Esophagus squamous epithelium (tissue), 5 donors: ENCODE results near the gene RBM3. TPM values are rescaled to one million over a fixed set of nuclear protein-coding genes. Genes with fewer than 3 reads are reported as not detected.
A peak's percentile ranks its signal among the peaks of the same experiment; 100 is the strongest.

ENCODE experiments used
- DNase-seq: peaks from one replicate; lab custom pipeline; 2025; lab: John Stamatoyannopoulos, UW
- H3K27ac ChIP-seq, 4 donors: fragments of 200-600 bp; sonication (generic); one replicate each; pipeline ENCODE4 v1.5.1; 2016 to 2019; ENCODE audit warnings: mild to moderate bottlenecking in 1 of 4
- H3K27me3 ChIP-seq, 4 donors: fragments of 200-600 bp; sonication (generic); 1 replicate in 3 of 4; 2 replicates in 1 of 4; pipeline versions ENCODE4 v1.5.1 to v1.6.0; 2017 to 2021; ENCODE audit warnings: antibody characterized with exemption in 1 of 4
- H3K36me3 ChIP-seq, 3 donors: fragments of 200-600 bp; sonication (generic); one replicate each; pipeline ENCODE4 v1.5.1; 2016 to 2019
- H3K4me1 ChIP-seq, 3 donors: fragments of 200-600 bp; sonication (generic); one replicate each; pipeline ENCODE4 v1.5.1; 2017 to 2019
- H3K4me3 ChIP-seq, 4 donors: fragments of 200-600 bp; sonication (generic); 1 replicate in 3 of 4; 2 replicates in 1 of 4; pipeline ENCODE4 v1.5.1; 2016 to 2019; ENCODE audit warnings: mild to moderate bottlenecking in 2 of 4, moderate library complexity in 1 of 4
- H3K9me3 ChIP-seq, 3 donors: fragments of 200-600 bp; sonication (generic); one replicate each; pipeline ENCODE4 v1.5.1; 2016 to 2019
- CTCF ChIP-seq, 6 experiments: fragments of 450-650 bp in 4 of 6; fragments of 200-600 bp in 2 of 6; sonication (generic) in 2 of 6; IDR thresholded peaks; one replicate each; pipeline ENCODE4 v1.5.1; 2016 to 2019; ENCODE audit warnings: antibody characterized with exemption in 6 of 6, mild to moderate bottlenecking in 4 of 6, moderate library complexity in 4 of 6
- POLR2A ChIP-seq, 4 donors: fragments of 450-650 bp; IDR thresholded peaks; one replicate each; pipeline ENCODE4 v1.6.1; 2017; ENCODE audit warnings: antibody characterized with exemption in 4 of 4, mild to moderate bottlenecking in 4 of 4, moderate library complexity in 3 of 4
- WGBS, 2 donors: methylation state at CpG; one replicate each; pipeline ENCODE4 v1.1.5; 2018; 5-methylcytosine and 5-hydroxymethylcytosine counted together
- intact Hi-C: fragments of 100-400 bp; cut with DNase I; formaldehyde crosslinking; loops from one replicate; pipeline ENCODE4 v1.15.0; 2022
- total RNA-seq, 4 donors: library from RNA; depleted of rRNA; stranded (reverse); fragments of >200 nt; gene quantifications; one replicate each; pipeline ENCODE4 v1.1.0, GENCODE V29; 2016
- donor health status: DM: yes; HTN: yes; CAD: no.

Gene RBM3
- total RNA-seq, 4 donors from 2014 or later = 110 to 220 (median 214) TPM

GRCh38 chrX:48576108-48576507 is 1.8 kb downstream of the RBM3 start:
- peaks cover 0 to 47% (median 12%) of the 10 kb centered on the region in 3 donors for H3K36me3 ChIP-seq

GRCh38 chrX:48578661-48579128 is 4.4 kb downstream of the RBM3 start:
- DNase-seq = no peak
- intact Hi-C loops = no loop called here

More at GRCh38 chrX:48576108-48576507, 1.8 kb downstream of the RBM3 start:
- no peak for DNase-seq
- H3K4me1 ChIP-seq = peaks cover 3 to 54% (median 11%) of the 10 kb centered on the region in 3 donors
- no peaks in the 10 kb centered on the region for H3K27me3 ChIP-seq
- peak overlapping the region; percentile 64 to 83 (median 74) for H3K4me3 ChIP-seq
- TF ChIP-seq CTCF (IDR thresholded peaks at IDR 0.05) (no peak), POLR2A (IDR thresholded peaks at IDR 0.05) (no peak)
- H3K9me3 ChIP-seq = no peaks in the 10 kb centered on the region
- intact Hi-C loops = no loop called here
- peak overlapping the region; percentile 97 to 99 (median 99) for H3K27ac ChIP-seq
- WGBS, 2 donors = 40% methylated on average over 1 of the region's 6 CpGs; no CpG with 5 or more reads in 1 of the 2 donors

GRCh38 chrX:48579259-48579658 is 5.0 kb downstream of the RBM3 start:
- TF ChIP-seq CTCF (IDR thresholded peaks at IDR 0.05) = no peak
- TF ChIP-seq POLR2A (IDR thresholded peaks at IDR 0.05) = no peak
- Histone ChIP-seq H3K4me1 (peaks cover 3 to 54% (median 11%) of the 10 kb centered on the region in 3 donors), H3K27ac (peak overlapping the region; percentile 38 to 64 (median 50)), H3K27me3 (no peaks in the 10 kb centered on the region), H3K36me3 (peaks cover 0 to 47% (median 12%) of the 10 kb centered on the region in 3 donors), H3K9me3 (no peaks in the 10 kb centered on the region), H3K4me3 (no peak overlapping the region)
- DNase-seq = no peak
- 60% methylated on average over 1 of the region's 3 CpGs; no CpG with 5 or more reads in 1 of the 2 donors for WGBS, 2 donors
- intact Hi-C loops = no loop called here

More at GRCh38 chrX:48578661-48579128, 4.4 kb downstream of the RBM3 start:
- no peak for TF ChIP-seq CTCF (IDR thresholded peaks at IDR 0.05)
- TF ChIP-seq POLR2A (IDR thresholded peaks at IDR 0.05) = no peak
- H3K27me3 ChIP-seq = no peaks in the 10 kb centered on the region
- peak overlapping the region; percentile 38 to 64 (median 50) for H3K27ac ChIP-seq
- peaks cover 3 to 54% (median 11%) of the 10 kb centered on the region in 3 donors for H3K4me1 ChIP-seq
- no peaks in the 10 kb centered on the region for H3K9me3 ChIP-seq
- H3K4me3 ChIP-seq = no peak overlapping the region
- 25 to 44% methylated on average over 1 to 2 of the region's 2 CpGs for WGBS, 2 donors
- peaks cover 0 to 47% (median 12%) of the 10 kb centered on the region in 3 donors for H3K36me3 ChIP-seq

- DNase-seq = no peak
- Histone ChIP-seq H3K4me3 (no peak overlapping the region), H3K9me3 (no peaks in the 10 kb centered on the region), H3K27ac (peak overlapping the region; percentile 30 to 64 (median 48)), H3K27me3 (no peaks in the 10 kb centered on the region), H3K36me3 (peaks cover 0 to 41% (median 8%) of the 10 kb centered on the region in 3 donors), H3K4me1 (peaks cover 3 to 46% (median 9%) of the 10 kb centered on the region in 3 donors)
- intact Hi-C loops = no loop called here
- TF ChIP-seq CTCF (IDR thresholded peaks at IDR 0.05) (no peak), POLR2A (IDR thresholded peaks at IDR 0.05) (no peak)
- no CpG with 5 or more reads among the region's 1 CpG for WGBS, 2 donors
Observed at GRCh38 chrX:48580662-48581061, 6.4 kb downstream of the RBM3 start.

- Histone ChIP-seq H3K27me3 (no peaks in the 10 kb centered on the region), H3K36me3 (peaks cover 0 to under 1% (median 0%) of the 10 kb centered on the region in 3 donors), H3K4me1 (peaks cover 0 to 7% (median 0%) of the 10 kb centered on the region in 3 donors), H3K4me3 (no peak overlapping the region), H3K9me3 (no peaks in the 10 kb centered on the region), H3K27ac (no peak overlapping the region)
- no peak for TF ChIP-seq POLR2A (IDR thresholded peaks at IDR 0.05)
- 29 to 52% methylated on average over 2 of the region's 2 CpGs for WGBS, 2 donors
- intact Hi-C loops = no loop called here
- no peak for DNase-seq
Observed at GRCh38 chrX:48584698-48585097, 10.4 kb downstream of the RBM3 start.
